MM.1S (cell line): ENCODE results near the gene TMEM114.

Source experiments
- DNase-seq: peaks from one replicate; pipeline ENCODE4 v3.0.0-alpha.2; 2015
- H2AFZ ChIP-seq: fragments of 300-600 bp; sonication (generic); 2 replicates; pipeline ENCODE4 v1.6.0; 2016; ENCODE audit warnings: antibody characterized with exemption, low read length
- H3F3A ChIP-seq: fragments of 300-600 bp; sonication (generic); 2 replicates; pipeline ENCODE4 v1.6.1; 2016; ENCODE audit warnings: mild to moderate bottlenecking, antibody characterized with exemption, low read length, moderate library complexity, mixed read lengths; ENCODE audit not compliant: insufficient read depth
- H3K27ac ChIP-seq: fragments of 300-600 bp; sonication (generic); 2 replicates; pipeline ENCODE4 v1.5.1; 2016; ENCODE audit warnings: mild to moderate bottlenecking, low read length
- H3K27me3 ChIP-seq: fragments of 300-600 bp; sonication (generic); replicated peaks from 2 replicates; pipeline ENCODE4 v1.6.0; 2016; ENCODE audit warnings: low read length; ENCODE audit not compliant: insufficient read depth
- H3K36me3 ChIP-seq: fragments of 300-600 bp; sonication (generic); replicated peaks from 2 replicates; pipeline ENCODE4 v1.6.1; 2016; ENCODE audit warnings: mild to moderate bottlenecking, low read length, mixed read lengths; ENCODE audit not compliant: insufficient read depth
- H3K4me1 ChIP-seq: fragments of 300-600 bp; sonication (generic); 2 replicates; pipeline ENCODE4 v1.6.1; 2016; ENCODE audit warnings: low read length, mixed read lengths
- H3K4me2 ChIP-seq: fragments of 300-600 bp; sonication (generic); 2 replicates; pipeline ENCODE4 v1.6.0; 2016; ENCODE audit warnings: low read depth, low read length
- H3K4me3 ChIP-seq: fragments of 300-600 bp; sonication (generic); 2 replicates; pipeline ENCODE4 v1.5.1; 2016; ENCODE audit warnings: low read length, mixed read lengths
- H3K79me2 ChIP-seq: fragments of 300-600 bp; sonication (generic); 2 replicates; pipeline ENCODE4 v1.6.1; 2016; ENCODE audit warnings: mixed run types, low read length, mixed read lengths
- H3K9ac ChIP-seq: fragments of 300-600 bp; sonication (generic); 2 replicates; pipeline ENCODE4 v1.6.1; 2016; ENCODE audit warnings: low read length, mixed read lengths
- H3K9me2 ChIP-seq: fragments of 300-600 bp; sonication (generic); replicated peaks from 2 replicates; pipeline ENCODE4 v1.6.1; 2016; ENCODE audit warnings: mild to moderate bottlenecking, low read length, mixed read lengths; ENCODE audit not compliant: insufficient read depth
- H3K9me3 ChIP-seq: fragments of 300-600 bp; sonication (generic); replicated peaks from 2 replicates; pipeline ENCODE4 v1.6.1; 2016; ENCODE audit warnings: mild to moderate bottlenecking, low read length, mixed read lengths; ENCODE audit not compliant: insufficient read depth
- H4K20me1 ChIP-seq: fragments of 300-600 bp; sonication (generic); 2 replicates; pipeline ENCODE4 v1.6.1; 2016; ENCODE audit warnings: mild to moderate bottlenecking, low read length, moderate library complexity, mixed read lengths; ENCODE audit not compliant: insufficient read depth
- EZH2 ChIP-seq: fragments of 300-600 bp; sonication (generic); optimal IDR thresholded peaks from 2 replicates; pipeline ENCODE3; 2017; ENCODE audit warnings: low read depth, mild to moderate bottlenecking, antibody characterized with exemption, low read length, mixed read lengths
- EZH2phosphoT487 ChIP-seq: fragments of 300-600 bp; sonication (generic); IDR thresholded peaks from 2 replicates; pipeline ENCODE4 v1.6.1; 2018; ENCODE audit warnings: antibody characterized with exemption, low read length
- TF ChIP-seq, protein P1 (sequence below): fragments of 300-600 bp; sonication (generic); IDR thresholded peaks from 2 replicates; pipeline ENCODE4 v1.5.1; 2016; ENCODE audit warnings: antibody characterized with exemption, low read length, mixed read lengths

TMEM114 gene

DNA sequence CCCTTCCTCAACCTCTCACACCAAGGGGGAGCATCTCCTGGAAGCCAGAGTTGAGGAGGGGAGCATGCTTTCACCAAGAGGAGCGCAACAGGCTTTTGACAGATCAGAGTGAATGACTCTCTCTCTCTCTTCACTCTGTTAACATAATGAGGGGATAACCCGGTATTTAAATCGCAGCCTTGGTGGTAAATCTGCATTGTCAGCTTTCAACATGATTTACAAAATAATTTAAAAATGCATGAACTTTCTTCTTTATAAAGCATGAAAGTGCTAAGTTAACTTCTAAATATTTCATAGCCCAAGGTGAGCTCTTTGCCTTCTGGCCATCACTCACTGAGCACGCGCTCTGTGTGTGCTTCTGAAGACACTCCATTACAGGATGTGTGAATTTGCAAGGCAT lies 61.8 kb downstream of the TMEM114 start:
- H3K9me3 ChIP-seq: no peaks in the 10 kb centered on the region
- no peak overlapping the region for H2AFZ ChIP-seq
- H4K20me1 ChIP-seq: no peaks in the 10 kb centered on the region
- H3K4me2 ChIP-seq: no peak overlapping the region
- H3K4me1 ChIP-seq: no peaks in the 10 kb centered on the region
- H3K36me3 ChIP-seq: no peaks in the 10 kb centered on the region
- H3K27me3 ChIP-seq: peaks cover 3% of the 10 kb centered on the region; the same call in 1 of the 2 replicates
- no peak overlapping the region for H3K27ac ChIP-seq
- no peak for DNase-seq
- H3K9me2 ChIP-seq: no peaks in the 10 kb centered on the region
- no peak overlapping the region for H3K9ac ChIP-seq
- no peaks in the 10 kb centered on the region for H3K79me2 ChIP-seq
- no peaks in the 10 kb centered on the region for H3F3A ChIP-seq
- TF ChIP-seq EZH2 (no peak), EZH2phosphoT487 (no peak)
- TF ChIP-seq, protein P1, sequence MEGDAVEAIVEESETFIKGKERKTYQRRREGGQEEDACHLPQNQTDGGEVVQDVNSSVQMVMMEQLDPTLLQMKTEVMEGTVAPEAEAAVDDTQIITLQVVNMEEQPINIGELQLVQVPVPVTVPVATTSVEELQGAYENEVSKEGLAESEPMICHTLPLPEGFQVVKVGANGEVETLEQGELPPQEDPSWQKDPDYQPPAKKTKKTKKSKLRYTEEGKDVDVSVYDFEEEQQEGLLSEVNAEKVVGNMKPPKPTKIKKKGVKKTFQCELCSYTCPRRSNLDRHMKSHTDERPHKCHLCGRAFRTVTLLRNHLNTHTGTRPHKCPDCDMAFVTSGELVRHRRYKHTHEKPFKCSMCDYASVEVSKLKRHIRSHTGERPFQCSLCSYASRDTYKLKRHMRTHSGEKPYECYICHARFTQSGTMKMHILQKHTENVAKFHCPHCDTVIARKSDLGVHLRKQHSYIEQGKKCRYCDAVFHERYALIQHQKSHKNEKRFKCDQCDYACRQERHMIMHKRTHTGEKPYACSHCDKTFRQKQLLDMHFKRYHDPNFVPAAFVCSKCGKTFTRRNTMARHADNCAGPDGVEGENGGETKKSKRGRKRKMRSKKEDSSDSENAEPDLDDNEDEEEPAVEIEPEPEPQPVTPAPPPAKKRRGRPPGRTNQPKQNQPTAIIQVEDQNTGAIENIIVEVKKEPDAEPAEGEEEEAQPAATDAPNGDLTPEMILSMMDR: no peak
- H3K4me3 ChIP-seq: no peak overlapping the region

- no peak overlapping the region for H3K9ac ChIP-seq
- no peaks in the 10 kb centered on the region for H3K4me1 ChIP-seq
- no peak overlapping the region for H2AFZ ChIP-seq
- no peak for DNase-seq
- no peaks in the 10 kb centered on the region for H3K9me3 ChIP-seq
- H3K4me2 ChIP-seq: no peak overlapping the region
- no peaks in the 10 kb centered on the region for H3K9me2 ChIP-seq
- TF ChIP-seq EZH2phosphoT487: no peak
- TF ChIP-seq EZH2: no peak
- TF ChIP-seq, protein P1: no peak
- no peak overlapping the region for H3K4me3 ChIP-seq
- no peaks in the 10 kb centered on the region for H3F3A ChIP-seq
- no peaks in the 10 kb centered on the region for H3K79me2 ChIP-seq
- H3K36me3 ChIP-seq: no peaks in the 10 kb centered on the region
- no peak overlapping the region for H3K27ac ChIP-seq
- H3K27me3 ChIP-seq: 0 out of 2 replicates have a peak, but pooled peaks cover 3% of the 10 kb centered on the region
- no peaks in the 10 kb centered on the region for H4K20me1 ChIP-seq
Measured at GRCh38 chr16:8523932-8524331, 66.4 kb downstream of the TMEM114 start.

- Histone ChIP-seq H3F3A (no peaks in the 10 kb centered on the region), H3K4me1 (no peaks in the 10 kb centered on the region), H4K20me1 (no peaks in the 10 kb centered on the region), H3K9ac (no peak overlapping the region), H3K9me3 (no peaks in the 10 kb centered on the region), H3K9me2 (no peaks in the 10 kb centered on the region), H3K4me3 (no peak overlapping the region), H3K27me3 (0 out of 2 replicates have a peak, but pooled peaks cover 3% of the 10 kb centered on the region), H2AFZ (no peak overlapping the region), H3K79me2 (no peaks in the 10 kb centered on the region), H3K36me3 (no peaks in the 10 kb centered on the region), H3K4me2 (no peak overlapping the region), H3K27ac (no peak overlapping the region)
- no peak for TF ChIP-seq EZH2
- TF ChIP-seq EZH2phosphoT487: no peak
- TF ChIP-seq, protein P1: no peak
- no peak for DNase-seq
Measured at GRCh38 chr16:8522757-8523156, 67.6 kb downstream of the TMEM114 start.
